Heart right ventricle (tissue), 16 donors: ENCODE measurements around the gene RBFOX1. TPM values are rescaled to one million over a fixed set of nuclear protein-coding genes. Genes with fewer than 3 reads are reported as not detected.

Experiments
- ATAC-seq, 8 donors: fragments of 200-7000 bp; cut with Tn5 transposase; one replicate each; pipeline ENCODE4 v1.9.1; 2020; ENCODE audit warnings: mild to moderate bottlenecking in 8 of 8, moderate library complexity in 8 of 8, moderate number of reproducible peaks in 1 of 8
- DNase-seq, 2 donors: peaks; one replicate each; pipeline ENCODE4 v3.0.0-alpha.2; 2020
- H3K27ac ChIP-seq, 10 donors: fragments of 200-600 bp; sonication (generic) in 2 of 10; one replicate each; pipeline versions ENCODE4 v1.5.0 to v1.8.0; 2020 to 2022; ENCODE audit warnings: mild to moderate bottlenecking in 3 of 10
- H3K27me3 ChIP-seq, 7 donors: fragments of 200-600 bp; one replicate each; pipeline ENCODE4 v1.8.0; 2021 to 2022; ENCODE audit warnings: mild to moderate bottlenecking in 2 of 7
- H3K36me3 ChIP-seq, 9 donors: fragments of 200-600 bp; sonication (generic) in 1 of 9; one replicate each; pipeline versions ENCODE4 v1.5.0 to v1.8.0; 2020 to 2022; ENCODE audit warnings: mild to moderate bottlenecking in 2 of 9
- H3K4me1 ChIP-seq, 9 donors: fragments of 200-600 bp; sonication (generic) in 1 of 9; one replicate each; pipeline versions ENCODE4 v1.5.0 to v1.8.0; 2020 to 2022; ENCODE audit warnings: mild to moderate bottlenecking in 4 of 9
- H3K4me3 ChIP-seq, 10 donors: fragments of 200-600 bp; sonication (generic) in 2 of 10; one replicate each; pipeline versions ENCODE4 v1.5.0 to v1.8.0; 2020 to 2022; ENCODE audit warnings: mild to moderate bottlenecking in 7 of 10, moderate library complexity in 2 of 10
- H3K9me3 ChIP-seq, 11 donors: fragments of 200-600 bp in 10 of 11; sonication (generic) in 2 of 11; one replicate each; pipeline versions ENCODE4 v1.5.0 to v1.8.0; 2013 to 2022; ENCODE audit warnings: mild to moderate bottlenecking in 2 of 11, control low read depth in 1 of 11, moderate library complexity in 1 of 11
- CTCF ChIP-seq, 9 donors: fragments of 200-600 bp; sonication (generic) in 2 of 9; IDR thresholded peaks; one replicate each; pipeline versions ENCODE4 v1.5.0 to v1.8.0; 2021 to 2022; ENCODE audit warnings: antibody characterized with exemption in 9 of 9, mild to moderate bottlenecking in 5 of 9, moderate library complexity in 1 of 9
- WGBS, 2 donors: extraction: QIAGEN DNeasy Blood & Tissue Kit; methylation state at CpG; one replicate each; pipeline ENCODE4 v1.1.7; 2013; ENCODE audit warnings: inconsistent platforms in 1 of 2; 5-methylcytosine and 5-hydroxymethylcytosine counted together
- intact Hi-C, 10 donors: fragments of 100-400 bp; cut with DNase I; formaldehyde crosslinking; loops; one replicate each; pipeline versions ENCODE4 v1.11.1 to v1.14.2; 2022
- polyA plus RNA-seq, 2 donors: library from polyadenylated mRNA; stranded (reverse); fragments of 200-250 nt; gene quantifications; one replicate each; pipeline ENCODE4 v1.2.3, GENCODE V29; 2013
- total RNA-seq, 10 donors: library from RNA; stranded (reverse); fragmentation: NEBNext Ultra II Directional in 3 of 10; extraction: Animal tissue kit (Norgen Biotek cat#: 25700) in 3 of 10; gene quantifications; one replicate each; pipeline versions ENCODE4 v1.2.1 to v1.2.4, GENCODE V29; 2021 to 2023
- donor health status: Arrhythmogenic right ventricular cardiomyopathy.
- donor health status: ischemic (EF 13 %, LVEDD 7.1; RV severe dilation, severe dysfunction).
- donor health status: healthy with polysubstance abuse.
- donor health status: DM: no; HTN: yes; CAD: no.
- donor health status: DM: no; HTN: no; CAD: no.
- donor health status: ischemic (EF 25% LVEDD 6.9; RV normal size, moderate dysfunction).
- donor health status: ischemic (EF 25% LVEDD 5.7; RV mildly dilated, moderate dysfunction).
- donor health status: healthy.
- donor health status: DM: yes; HTN: yes; CAD: no.
- donor health status: Ischemic cardiomyopathy.
- donor health status: ischemic (EF 35%, LVEDD 5.7; RV mildly dilated, moderate dysfunction).
- donor health status: nonischemic (EF 11% LVEDD 7.7; RV severe dilation, severe dysfunction).
- donor health status: DM: yes; HTN: yes; CAD: no.
- donor health status: PGD.
- donor health status: ischemic (EF 29% LVEDD 5.4; RV normal size, mild dysfunction).
- donor health status: nonischemic (EF 23%, LVEDD 6.1; RV moderate dilation, normal function).

RBFOX1 gene
- total and polyA plus RNA-seq, 12 donors, result 11.1 to 82.9 (median 53.4) TPM

- H3K4me3 ChIP-seq, result no peak overlapping the region
- no peaks in the 10 kb centered on the region for H3K4me1 ChIP-seq
- H3K36me3 ChIP-seq, result no peaks in the 10 kb centered on the region
- intact Hi-C loops, result loop anchor here in 1 of 10 donors (10.0 kb wide), 1 partner anchor 61 kb away; no protein-coding TSS in a partner anchor
- 60 to 73% methylated on average over 7 of the region's 7 CpGs for WGBS, 2 donors
- no peak for ATAC-seq
- no peak overlapping the region for H3K27ac ChIP-seq
- H3K9me3 ChIP-seq, result peaks cover 0 to 15% (median 0%) of the 10 kb centered on the region in 11 donors
- DNase-seq, result no peak
- no peak for TF ChIP-seq CTCF (IDR thresholded peaks at IDR 0.05)
- H3K27me3 ChIP-seq, result no peaks in the 10 kb centered on the region
These were observed 373.2 kb downstream of the RBFOX1 start for GRCh38 chr16:7705885-7706284.

GRCh38 chr16:7709186-7709585, 376.5 kb downstream of the RBFOX1 start:
- DNase-seq (no peak), ATAC-seq (no peak)
- WGBS, 2 donors, result 86 to 89% methylated on average over 3 of the region's 3 CpGs
- intact Hi-C loops, result loop anchor here in 1 of 10 donors (10.0 kb wide), 1 partner anchor 64 kb away; no protein-coding TSS in a partner anchor
- Histone ChIP-seq H3K27me3 (no peaks in the 10 kb centered on the region), H3K36me3 (no peaks in the 10 kb centered on the region), H3K27ac (no peak overlapping the region), H3K4me3 (no peak overlapping the region), H3K4me1 (no peaks in the 10 kb centered on the region), H3K9me3 (peaks cover 0 to 15% (median 0%) of the 10 kb centered on the region in 11 donors)
- no peak for TF ChIP-seq CTCF (IDR thresholded peaks at IDR 0.05)

- no peak overlapping the region for H3K27ac ChIP-seq
- no peak for ATAC-seq
- H3K36me3 ChIP-seq, result no peaks in the 10 kb centered on the region
- no peaks in the 10 kb centered on the region for H3K27me3 ChIP-seq
- no peak for DNase-seq
- no peak for TF ChIP-seq CTCF (IDR thresholded peaks at IDR 0.05)
- peaks cover 0 to 14% (median 0%) of the 10 kb centered on the region in 11 donors for H3K9me3 ChIP-seq
- no peaks in the 10 kb centered on the region for H3K4me1 ChIP-seq
- H3K4me3 ChIP-seq, result no peak overlapping the region
- intact Hi-C loops, result no loop called here
- WGBS, 2 donors, result 64 to 77% methylated on average over 2 of the region's 2 CpGs
These were observed 380.6 kb downstream of the RBFOX1 start for GRCh38 chr16:7713244-7713643.

- DNase-seq, result no peak
- no peaks in the 10 kb centered on the region for H3K9me3 ChIP-seq
- H3K27me3 ChIP-seq, result no peaks in the 10 kb centered on the region
- H3K4me3 ChIP-seq, result no peak overlapping the region
- ATAC-seq, result no peak
- no peaks in the 10 kb centered on the region for H3K4me1 ChIP-seq
- H3K36me3 ChIP-seq, result no peaks in the 10 kb centered on the region
- intact Hi-C loops, result no loop called here
- H3K27ac ChIP-seq, result no peak overlapping the region
- 84 to 96% methylated on average over 2 of the region's 2 CpGs for WGBS, 2 donors
- TF ChIP-seq CTCF (IDR thresholded peaks at IDR 0.05), result no peak
These were observed 382.1 kb downstream of the RBFOX1 start for GRCh38 chr16:7714775-7715174.
